ENCODE results near the gene GHR. TPM values are rescaled to one million over a fixed set of nuclear protein-coding genes. Genes with fewer than 3 reads are reported as not detected.

The GHR gene
- total and polyA plus RNA-seq, 2 donors (not counting 3 experiments of a cell fraction or from before 2014, with no cell fraction given): 0.27 to 0.28 TPM

DNA sequence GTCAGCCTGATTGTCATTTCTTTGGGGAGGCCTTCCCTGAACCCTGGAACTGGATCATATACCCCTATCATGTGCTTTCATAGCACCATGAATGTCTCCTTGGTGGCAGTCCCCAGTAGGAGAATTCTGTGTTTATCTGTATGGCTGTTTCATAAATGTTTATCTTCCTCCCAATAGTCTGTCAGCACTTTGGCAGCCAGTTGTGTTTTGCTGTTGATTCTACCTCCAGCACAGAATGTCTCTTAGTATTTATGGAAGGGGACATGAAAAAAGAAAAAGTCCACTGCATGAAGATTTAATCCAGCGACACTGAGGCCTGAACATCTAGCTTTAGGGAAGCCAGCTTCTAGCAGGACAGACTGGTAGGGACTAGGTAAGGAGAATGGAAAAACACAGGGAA, 38.3 kb downstream of the GHR start:
- DNase-seq (ENCODE audit: low read depth, low spot score): no peak
- Histone ChIP-seq H2AFZ (ENCODE audit: low read depth, low read length) (no peak overlapping the region), H3K9me3 (replicated peaks; ENCODE audit: control insufficient read depth, insufficient read depth, low read length) (no peaks in the 10 kb centered on the region), H3K27me3 (ENCODE audit: control insufficient read depth in 2 of 2, insufficient read depth in 2 of 2, low read length in 2 of 2) (no peaks in the 10 kb centered on the region), H3K9ac (replicated peaks; ENCODE audit: extremely low read depth, insufficient read depth, low read length) (no peak overlapping the region), H3K9me1 (replicated peaks; ENCODE audit: control insufficient read depth, extremely low read depth, insufficient read depth, low read length) (no peaks in the 10 kb centered on the region), H3K27ac (ENCODE audit: insufficient read depth, low read depth, low read length) (no peak overlapping the region), H3K4me1 (ENCODE audit: control insufficient read depth, extremely low read depth, insufficient read depth, low read length) (no peaks in the 10 kb centered on the region), H3K4me2 (ENCODE audit: insufficient read depth, low read length) (no peak overlapping the region), H4K20me1 (replicated peaks; ENCODE audit: control insufficient read depth, extremely low read depth, insufficient read depth, low read length) (no peaks in the 10 kb centered on the region), H3K79me2 (ENCODE audit: control insufficient read depth, insufficient read depth, low read length) (no peaks in the 10 kb centered on the region), H3K36me3 (ENCODE audit: control insufficient read depth in 2 of 2, extremely low read depth in 1 of 2, insufficient read depth in 2 of 2, low read length in 2 of 2) (no peaks in the 10 kb centered on the region), H3K4me3 (replicated peaks in 1 of 3; ENCODE audit: insufficient read depth in 1 of 3, low read depth in 1 of 3, low read length in 3 of 3) (no peak overlapping the region)
- BruUV-seq (replicated peaks): no TSS peak
- TF ChIP-seq GATA2 (IDR thresholded peaks at IDR 0.05; ENCODE audit: insufficient read depth, insufficient read length, low read depth, low read length) (no peak), EZH2 (IDR thresholded peaks at IDR 0.05; ENCODE audit: borderline replicate concordance, low read depth, low read length, severe bottlenecking) (no peak), MYC (IDR thresholded peaks at IDR 0.05; ENCODE audit: low read depth, low read length) (no peak), FOS (IDR thresholded peaks at IDR 0.05; ENCODE audit: borderline replicate concordance, insufficient read depth, low read length) (no peak), JUN (IDR thresholded peaks at IDR 0.05; ENCODE audit: borderline replicate concordance, insufficient read depth, insufficient read length, low read depth) (no peak), POLR2A (IDR thresholded peaks at IDR 0.05; ENCODE audit: low read depth, low read length) (no peak), POLR2AphosphoS5 (IDR thresholded peaks at IDR 0.05; ENCODE audit: insufficient read depth, low read depth, low read length) (no peak)
- TF ChIP-seq, protein P1, sequence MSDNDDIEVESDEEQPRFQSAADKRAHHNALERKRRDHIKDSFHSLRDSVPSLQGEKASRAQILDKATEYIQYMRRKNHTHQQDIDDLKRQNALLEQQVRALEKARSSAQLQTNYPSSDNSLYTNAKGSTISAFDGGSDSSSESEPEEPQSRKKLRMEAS (IDR thresholded peaks at IDR 0.05; ENCODE audit: insufficient read depth, insufficient read length): no peak
- TF ChIP-seq, protein P2, sequence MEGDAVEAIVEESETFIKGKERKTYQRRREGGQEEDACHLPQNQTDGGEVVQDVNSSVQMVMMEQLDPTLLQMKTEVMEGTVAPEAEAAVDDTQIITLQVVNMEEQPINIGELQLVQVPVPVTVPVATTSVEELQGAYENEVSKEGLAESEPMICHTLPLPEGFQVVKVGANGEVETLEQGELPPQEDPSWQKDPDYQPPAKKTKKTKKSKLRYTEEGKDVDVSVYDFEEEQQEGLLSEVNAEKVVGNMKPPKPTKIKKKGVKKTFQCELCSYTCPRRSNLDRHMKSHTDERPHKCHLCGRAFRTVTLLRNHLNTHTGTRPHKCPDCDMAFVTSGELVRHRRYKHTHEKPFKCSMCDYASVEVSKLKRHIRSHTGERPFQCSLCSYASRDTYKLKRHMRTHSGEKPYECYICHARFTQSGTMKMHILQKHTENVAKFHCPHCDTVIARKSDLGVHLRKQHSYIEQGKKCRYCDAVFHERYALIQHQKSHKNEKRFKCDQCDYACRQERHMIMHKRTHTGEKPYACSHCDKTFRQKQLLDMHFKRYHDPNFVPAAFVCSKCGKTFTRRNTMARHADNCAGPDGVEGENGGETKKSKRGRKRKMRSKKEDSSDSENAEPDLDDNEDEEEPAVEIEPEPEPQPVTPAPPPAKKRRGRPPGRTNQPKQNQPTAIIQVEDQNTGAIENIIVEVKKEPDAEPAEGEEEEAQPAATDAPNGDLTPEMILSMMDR (IDR thresholded peaks at IDR 0.05; ENCODE audit: extremely low read depth in 1 of 2, insufficient read depth in 1 of 2, low read depth in 1 of 2, low read length in 2 of 2): no peak
- POLR2A ChIA-PET: no interaction called here
- dilution Hi-C loops (cut with MboI; ENCODE audit: extremely low pct_ligation_motif_present, low sequenced_read_pairs) (no loop called here), intact Hi-C loops (cut with micrococcal nuclease) (no loop called here)
- FAIRE-seq: no peak
- CTCF ChIA-PET: no interaction called here
